Activated T-helper 2 cell treated with anti-CD3 and anti-CD28 coated beads, Interferon-gamma antibody, Interleukin-2, Interleukin-4, amounts not matched to agents 10 μg/mL and 5 μg/mL and 100 μg/mL, durations not matched to agents 14 hours and 24 hours and 36 hours (primary cell): ENCODE data around the gene PIANP. TPM values are rescaled to one million over a fixed set of nuclear protein-coding genes. Genes with fewer than 3 reads are reported as not detected.
A peak's percentile ranks its signal among the peaks of the same experiment; 100 is the strongest.
"Not testable (repeated sequence)": the region's sequence is repeated elsewhere in the genome, so short reads cannot be mapped to it uniquely, and the experiment has no call there.

Experiments
- DNase-seq: peaks from one replicate; pipeline ENCODE4 v3.0.0; 2021; ENCODE audit warnings: low spot score
- H3K27ac Mint-ChIP-seq: one replicate; pipeline ENCODE4 v1.8.0; 2021; ENCODE audit warnings: mixed read lengths
- H3K27me3 Mint-ChIP-seq: one replicate; pipeline ENCODE4 v1.8.0; 2021; ENCODE audit warnings: low read depth, mixed read lengths
- H3K36me3 Mint-ChIP-seq: one replicate; pipeline ENCODE4 v1.8.0; 2021; ENCODE audit warnings: low read depth, mixed read lengths
- H3K4me1 Mint-ChIP-seq: one replicate; pipeline ENCODE4 v1.8.0; 2021; ENCODE audit warnings: low read depth, mixed read lengths
- H3K4me3 Mint-ChIP-seq: one replicate; pipeline ENCODE4 v1.8.0; 2021; ENCODE audit warnings: low read depth, mild to moderate bottlenecking, moderate library complexity, mixed read lengths
- H3K9me3 Mint-ChIP-seq: one replicate; pipeline ENCODE4 v1.8.0; 2021; ENCODE audit warnings: mixed read lengths
- intact Hi-C: fragments of 100-400 bp; cut with micrococcal nuclease; formaldehyde crosslinking; loops from one replicate; pipeline ENCODE4 v1.15.1; 2023
- total RNA-seq: library from RNA; stranded (reverse); gene quantifications from 2 replicates; pipeline ENCODE4 v1.2.3, GENCODE V29; 2022

The PIANP gene
- total RNA-seq, 1 donor from 2014 or later = not detected

GRCh38 chr12:6725350-6725749 is 24.7 kb upstream of the PIANP start:
- Mint-ChIP-seq H3K9me3 (no peaks in the 10 kb centered on the region), H3K27me3 (no peaks in the 10 kb centered on the region), H3K36me3 (peaks cover 11% of the 10 kb centered on the region), H3K4me1 (peaks cover 17% of the 10 kb centered on the region), H3K27ac (peak overlapping the region; percentile 58), H3K4me3 (peak overlapping the region; percentile 99)
- intact Hi-C loops = loop anchor here (2.0 kb wide), 1 partner anchor 65 kb away; no protein-coding TSS in a partner anchor
- no peak for DNase-seq

GRCh38 chr12:6724409-6724797 is 23.8 kb upstream of the PIANP start:
- intact Hi-C loops = loop anchor here (1.0 to 5.0 kb wide), 6 partner anchors 29 to 119 kb away; partner anchors contain the start of genes ING4, LAG3, MLF2 and ZNF384
- peaks cover 17% of the 10 kb centered on the region for H3K4me1 Mint-ChIP-seq

GRCh38 chr12:6723607-6724408 is 23.2 kb upstream of the PIANP start, which contains the start of gene COPS7A:
COPS7A (plus strand) TSS chr12:6724046; CDS start chr12:6724657, 611 bp downstream.
- peaks cover 17% of the 10 kb centered on the region for H3K4me1 Mint-ChIP-seq
- H3K9me3 Mint-ChIP-seq = no peaks in the 10 kb centered on the region
- intact Hi-C loops = loop anchor here (1.0 to 5.0 kb wide), 6 partner anchors 29 to 119 kb away; partner anchors contain the start of genes ING4, LAG3, MLF2 and ZNF384
- DNase-seq = peak; percentile 98
- H3K27me3 Mint-ChIP-seq = no peaks in the 10 kb centered on the region
- H3K4me3 Mint-ChIP-seq = peak within 1 kb of the TSS; percentile 99
- H3K27ac Mint-ChIP-seq = peak within 1 kb of the TSS; percentile 98
- H3K36me3 Mint-ChIP-seq = no peaks in the 10 kb centered on the region

More at GRCh38 chr12:6724409-6724797, 23.8 kb upstream of the PIANP start:
- DNase-seq = peak; percentile 36
- H3K27me3 Mint-ChIP-seq = no peaks in the 10 kb centered on the region
- peak overlapping the region; percentile 99 for H3K4me3 Mint-ChIP-seq
- peaks cover 2% of the 10 kb centered on the region for H3K36me3 Mint-ChIP-seq
- H3K27ac Mint-ChIP-seq = peak overlapping the region; percentile 98
- no peaks in the 10 kb centered on the region for H3K9me3 Mint-ChIP-seq

DNA sequence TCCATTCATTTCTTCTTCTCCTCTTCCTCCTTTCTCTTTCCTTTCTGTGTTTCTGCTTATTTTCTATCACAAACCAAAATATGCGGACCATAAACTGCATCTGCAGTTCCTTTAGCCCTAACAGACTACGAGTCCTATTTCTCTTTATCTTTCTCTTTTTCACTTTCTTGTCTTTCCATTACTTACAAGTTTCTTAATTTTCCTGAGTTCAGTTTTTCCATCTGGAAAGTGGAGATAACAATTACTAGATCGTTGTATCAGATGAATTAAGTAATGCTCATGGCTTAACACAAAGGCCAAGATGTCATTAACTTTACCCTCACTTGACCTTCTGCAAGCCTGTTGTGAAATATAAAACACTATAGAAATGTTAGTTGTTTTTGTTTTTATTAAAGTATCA is 22.2 kb upstream of the PIANP start:
- H3K9me3 Mint-ChIP-seq = no peaks in the 10 kb centered on the region
- no peak overlapping the region for H3K27ac Mint-ChIP-seq
- no peak overlapping the region for H3K4me3 Mint-ChIP-seq
- no peak for DNase-seq
- no peaks in the 10 kb centered on the region for H3K36me3 Mint-ChIP-seq
- intact Hi-C loops = loop anchor here (5.0 kb wide), 1 partner anchor 49 kb away; the partner anchor contains the start of gene LAG3
- H3K27me3 Mint-ChIP-seq = no peaks in the 10 kb centered on the region
- peaks cover 17% of the 10 kb centered on the region for H3K4me1 Mint-ChIP-seq

GRCh38 chr12:6716874-6717437 is 16.3 kb upstream of the PIANP start:
- intact Hi-C loops = no loop called here
- Mint-ChIP-seq H3K27ac (no peak overlapping the region), H3K36me3 (no peaks in the 10 kb centered on the region), H3K4me1 (peaks cover 6% of the 10 kb centered on the region), H3K4me3 (no peak overlapping the region), H3K9me3 (no peaks in the 10 kb centered on the region), H3K27me3 (no peaks in the 10 kb centered on the region)
- no peak for DNase-seq

DNA sequence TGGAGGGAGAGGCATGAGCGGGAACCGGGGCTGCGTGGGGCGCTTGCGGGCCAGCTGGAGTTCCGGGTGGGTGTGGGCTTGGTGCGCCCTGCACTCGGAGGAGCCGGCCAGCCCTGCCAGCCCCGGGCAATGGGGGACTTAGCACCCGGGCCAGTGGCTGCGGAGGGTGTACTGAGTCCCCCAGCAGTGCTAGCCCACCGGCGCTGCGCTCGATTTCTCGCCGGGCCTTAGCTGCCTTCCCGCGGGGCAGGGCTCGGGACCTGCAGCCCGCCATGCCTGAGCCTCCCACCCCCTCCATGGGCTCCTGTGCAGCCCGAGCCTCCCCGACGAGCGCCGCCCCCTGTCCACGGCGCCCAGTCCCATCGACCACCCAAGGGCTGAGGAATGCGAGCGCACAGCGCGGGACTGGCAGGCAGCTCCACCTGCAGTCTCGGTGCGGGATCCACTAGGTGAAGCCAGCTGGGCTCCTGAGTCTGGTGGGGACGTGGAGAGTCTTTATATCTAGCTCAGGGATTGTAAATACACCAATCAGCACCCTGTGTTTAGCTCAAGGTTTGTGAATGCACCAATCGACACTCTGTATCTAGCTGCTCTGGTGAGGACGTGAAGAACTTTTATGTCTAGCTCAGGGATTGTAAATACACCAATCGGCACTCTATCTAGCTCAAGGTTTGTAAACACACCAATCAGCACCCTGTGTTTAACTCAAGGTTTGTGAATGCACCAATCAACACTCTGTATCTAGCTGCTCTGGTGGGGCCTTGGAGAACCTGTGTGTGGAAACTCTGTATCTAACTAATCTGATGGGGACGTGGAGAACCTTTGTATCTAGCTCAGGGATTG is 15.6 kb upstream of the PIANP start:
- H3K27ac Mint-ChIP-seq, intact Hi-C loops, H3K4me1 Mint-ChIP-seq, H3K9me3 Mint-ChIP-seq, H3K4me3 Mint-ChIP-seq, DNase-seq, H3K36me3 Mint-ChIP-seq, H3K27me3 Mint-ChIP-seq: not testable (repeated sequence)

DNA sequence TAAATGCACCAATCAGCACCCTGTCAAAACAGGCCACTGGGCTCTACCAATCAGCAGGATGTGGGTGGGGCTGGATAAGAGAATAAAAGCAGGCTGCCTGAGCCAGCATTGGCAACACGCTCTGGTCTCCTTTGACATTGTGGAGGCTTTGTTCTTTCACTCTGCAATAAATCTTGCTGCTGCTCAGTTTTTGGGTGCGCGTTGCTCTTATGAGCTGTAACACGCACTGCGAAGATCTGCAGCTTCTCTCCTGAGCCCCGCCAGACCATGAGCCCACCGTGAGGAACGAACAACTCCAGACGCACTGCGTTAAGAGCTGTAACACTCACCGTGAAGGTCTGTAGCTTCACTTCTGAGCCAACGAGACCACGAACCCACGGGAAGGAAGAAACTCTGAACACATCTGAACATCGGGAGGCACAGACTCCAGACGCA is 8.4 kb upstream of the PIANP start:
- no peak for DNase-seq
- intact Hi-C loops = no loop called here
- no peak overlapping the region for H3K27ac Mint-ChIP-seq
- peaks cover 7% of the 10 kb centered on the region for H3K4me1 Mint-ChIP-seq
- peaks cover 10% of the 10 kb centered on the region for H3K27me3 Mint-ChIP-seq
- H3K36me3 Mint-ChIP-seq = no peaks in the 10 kb centered on the region
- H3K9me3 Mint-ChIP-seq = no peaks in the 10 kb centered on the region
- H3K4me3 Mint-ChIP-seq = no peak overlapping the region

DNA sequence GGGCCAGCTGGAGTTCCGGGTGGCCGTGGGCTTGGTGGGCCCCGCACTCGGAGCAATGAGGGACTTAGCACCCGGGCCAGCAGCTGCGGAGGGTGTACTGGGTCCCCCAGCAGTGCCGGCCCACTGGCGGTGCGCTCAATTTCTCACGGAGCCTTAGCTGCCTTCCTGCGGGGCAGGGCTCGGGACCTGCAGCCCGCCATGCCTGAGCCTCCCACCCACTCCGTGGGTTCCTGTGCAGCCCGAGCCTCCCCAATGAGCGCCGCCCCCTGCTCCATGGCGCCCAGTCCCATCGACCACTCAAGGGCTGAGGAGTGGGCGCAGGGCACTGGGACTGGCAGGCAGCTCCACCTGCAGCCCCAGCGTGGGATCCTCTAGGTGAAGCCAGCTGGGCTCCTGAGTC is 7.7 kb upstream of the PIANP start:
- H3K36me3 Mint-ChIP-seq, H3K27ac Mint-ChIP-seq, H3K9me3 Mint-ChIP-seq, H3K4me3 Mint-ChIP-seq, DNase-seq, intact Hi-C loops: not testable (repeated sequence)
- peaks cover 11% of the 10 kb centered on the region for H3K4me1 Mint-ChIP-seq
- H3K27me3 Mint-ChIP-seq = peaks cover 15% of the 10 kb centered on the region

- Mint-ChIP-seq H3K27me3 (peaks cover 52% of the 10 kb centered on the region), H3K4me3 (no peak overlapping the region), H3K4me1 (peaks cover 13% of the 10 kb centered on the region), H3K36me3 (no peaks in the 10 kb centered on the region), H3K9me3 (no peaks in the 10 kb centered on the region), H3K27ac (no peak overlapping the region)
- intact Hi-C loops = no loop called here
- no peak for DNase-seq
These were observed 3.0 kb upstream of the PIANP start for GRCh38 chr12:6703631-6704030.

GRCh38 chr12:6701078-6701768 is 608 bp upstream of the PIANP start:
- H3K27me3 Mint-ChIP-seq = peaks cover 59% of the 10 kb centered on the region
- no peak overlapping the region for H3K27ac Mint-ChIP-seq
- intact Hi-C loops = no loop called here
- DNase-seq = no peak
- H3K4me3 Mint-ChIP-seq = peak overlapping the region; percentile 34
- peaks cover 13% of the 10 kb centered on the region for H3K4me1 Mint-ChIP-seq
- no peaks in the 10 kb centered on the region for H3K9me3 Mint-ChIP-seq
- H3K36me3 Mint-ChIP-seq = no peaks in the 10 kb centered on the region

- peaks cover 13% of the 10 kb centered on the region for H3K4me1 Mint-ChIP-seq
- DNase-seq = no peak
- H3K9me3 Mint-ChIP-seq = no peaks in the 10 kb centered on the region
- peak overlapping the region; percentile 73 for H3K4me3 Mint-ChIP-seq
- intact Hi-C loops = no loop called here
- H3K27me3 Mint-ChIP-seq = peaks cover 56% of the 10 kb centered on the region
- H3K36me3 Mint-ChIP-seq = no peaks in the 10 kb centered on the region
- no peak overlapping the region for H3K27ac Mint-ChIP-seq
These were observed 498 bp downstream of the PIANP start for GRCh38 chr12:6699989-6700645.
